Prostate gland (tissue), 2 donors: ENCODE measurements around the gene PAK5. TPM values are rescaled to one million over a fixed set of nuclear protein-coding genes. Genes with fewer than 3 reads are reported as not detected.

ENCODE experiments used
- DNase-seq: peaks from one replicate; pipeline ENCODE4 v3.0.0-alpha.2; 2019; ENCODE audit warnings: low spot score
- H3K27ac ChIP-seq, 2 donors: fragments of 200-600 bp; sonication (generic); 2 replicates each; pipeline ENCODE4 v1.5.1; 2017 to 2019
- H3K27me3 ChIP-seq: fragments of 200-600 bp; sonication (generic); replicated peaks from 2 replicates; pipeline ENCODE4 v1.5.1; 2019; ENCODE audit not compliant: insufficient read depth
- H3K36me3 ChIP-seq, 2 donors: fragments of 200-600 bp; sonication (generic); 1 replicate in 1 of 2; 2 replicates in 1 of 2; pipeline versions ENCODE4 v1.5.1 to v1.8.1; 2017 to 2019
- H3K4me1 ChIP-seq: fragments of 200-600 bp; sonication (generic); replicated peaks from 2 replicates; pipeline ENCODE4 v1.5.1; 2019
- H3K4me3 ChIP-seq, 2 donors: fragments of 200-600 bp; sonication (generic); 2 replicates each; pipeline ENCODE4 v1.5.1; 2017 to 2019
- H3K9me3 ChIP-seq: fragments of 200-600 bp; sonication (generic); 2 replicates; pipeline ENCODE4 v1.5.1; 2017
- CTCF ChIP-seq, 4 experiments: fragments of 200-600 bp in 2 of 4; fragments of 450-650 bp in 2 of 4; sonication (generic) in 2 of 4; IDR thresholded peaks; 1 replicate in 3 of 4; 2 replicates in 1 of 4; pipeline ENCODE4 v1.5.1; 2016 to 2019; ENCODE audit warnings: antibody characterized with exemption in 4 of 4, mild to moderate bottlenecking in 2 of 4, moderate library complexity in 2 of 4
- POLR2A ChIP-seq: fragments of 450-650 bp; IDR thresholded peaks from one replicate; pipeline ENCODE4 v1.6.1; 2016; ENCODE audit warnings: antibody characterized with exemption, mild to moderate bottlenecking
- POLR2AphosphoS5 ChIP-seq: sonication (generic); formaldehyde crosslinking; IDR thresholded peaks from one replicate; pipeline ENCODE4 v1.6.1; 2017; ENCODE audit warnings: antibody characterized with exemption
- WGBS: methylation state at CpG from one replicate; pipeline ENCODE4 v1.1.5; 2018; 5-methylcytosine and 5-hydroxymethylcytosine counted together
- intact Hi-C: fragments of 100-400 bp; cut with DNase I; formaldehyde crosslinking; loops from one replicate; pipeline ENCODE4 v1.14.2; 2022
- total RNA-seq, 2 donors: library from RNA; depleted of rRNA; stranded (reverse); fragments of >200 nt; gene quantifications; one replicate each; pipeline ENCODE4 v1.1.0, GENCODE V29; 2016

Gene PAK5
- total RNA-seq, 2 donors from 2014 or later, result 1.4 to 1.9 TPM

- WGBS, result 82% methylated on average over 1 of the region's 1 CpG
- no peak for DNase-seq
- H3K4me3 ChIP-seq, result no peak overlapping the region
- no peak overlapping the region for H3K27ac ChIP-seq
- TF ChIP-seq POLR2A, result no peak
- TF ChIP-seq POLR2AphosphoS5, result no peak
- TF ChIP-seq CTCF (IDR thresholded peaks at IDR 0.05), result no peak
- intact Hi-C loops, result no loop called here
- H3K9me3 ChIP-seq, result no peaks in the 10 kb centered on the region
- H3K4me1 ChIP-seq, result no peaks in the 10 kb centered on the region
- H3K36me3 ChIP-seq, result no peaks in the 10 kb centered on the region
- no peaks in the 10 kb centered on the region for H3K27me3 ChIP-seq
These were observed 250.2 kb downstream of the PAK5 start for GRCh38 chr20:9588706-9589105.

GRCh38 chr20:9583151-9583550 lies 255.7 kb downstream of the PAK5 start:
- Histone ChIP-seq H3K4me1 (no peaks in the 10 kb centered on the region), H3K36me3 (no peaks in the 10 kb centered on the region), H3K4me3 (no peak overlapping the region), H3K27me3 (no peaks in the 10 kb centered on the region), H3K27ac (no peak overlapping the region), H3K9me3 (no peaks in the 10 kb centered on the region)
- DNase-seq, result no peak
- no peak for TF ChIP-seq POLR2AphosphoS5
- TF ChIP-seq CTCF (IDR thresholded peaks at IDR 0.05), result no peak
- TF ChIP-seq POLR2A, result no peak
- intact Hi-C loops, result no loop called here

DNA sequence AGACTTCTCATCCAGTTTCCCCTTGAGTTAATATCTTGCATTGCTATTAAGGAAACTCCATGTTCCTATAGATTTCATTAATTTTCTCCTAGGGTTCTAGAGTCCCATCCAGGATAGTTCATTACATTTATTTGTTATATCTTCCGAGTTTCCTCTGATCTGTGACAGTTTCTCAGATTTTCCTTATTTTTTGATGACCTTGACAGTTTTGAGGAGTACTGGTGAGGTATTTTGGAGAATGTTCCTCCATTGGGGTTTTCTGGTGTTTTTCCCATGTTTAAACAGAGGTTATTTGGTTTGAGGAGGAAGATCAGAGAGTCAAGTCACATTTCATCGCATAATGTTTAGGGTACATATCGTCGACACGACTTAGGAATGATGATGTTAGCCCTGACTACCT lies 256.7 kb downstream of the PAK5 start:
- intact Hi-C loops, result no loop called here
- Histone ChIP-seq H3K4me1 (no peaks in the 10 kb centered on the region), H3K36me3 (no peaks in the 10 kb centered on the region), H3K27me3 (no peaks in the 10 kb centered on the region), H3K9me3 (no peaks in the 10 kb centered on the region), H3K27ac (no peak overlapping the region), H3K4me3 (no peak overlapping the region)
- TF ChIP-seq CTCF (IDR thresholded peaks at IDR 0.05) (no peak), POLR2AphosphoS5 (no peak), POLR2A (no peak)
- no peak for DNase-seq
- 95% methylated on average over 5 of the region's 5 CpGs for WGBS

GRCh38 chr20:9581509-9581908 lies 257.4 kb downstream of the PAK5 start:
- H3K27ac ChIP-seq, result no peak overlapping the region
- no peaks in the 10 kb centered on the region for H3K36me3 ChIP-seq
- H3K4me1 ChIP-seq, result no peaks in the 10 kb centered on the region
- no peaks in the 10 kb centered on the region for H3K9me3 ChIP-seq
- intact Hi-C loops, result no loop called here
- 46% methylated on average over 4 of the region's 4 CpGs for WGBS
- H3K4me3 ChIP-seq, result no peak overlapping the region
- H3K27me3 ChIP-seq, result no peaks in the 10 kb centered on the region
- DNase-seq, result no peak
- TF ChIP-seq POLR2A (no peak), CTCF (IDR thresholded peaks at IDR 0.05) (no peak), POLR2AphosphoS5 (no peak)

DNA sequence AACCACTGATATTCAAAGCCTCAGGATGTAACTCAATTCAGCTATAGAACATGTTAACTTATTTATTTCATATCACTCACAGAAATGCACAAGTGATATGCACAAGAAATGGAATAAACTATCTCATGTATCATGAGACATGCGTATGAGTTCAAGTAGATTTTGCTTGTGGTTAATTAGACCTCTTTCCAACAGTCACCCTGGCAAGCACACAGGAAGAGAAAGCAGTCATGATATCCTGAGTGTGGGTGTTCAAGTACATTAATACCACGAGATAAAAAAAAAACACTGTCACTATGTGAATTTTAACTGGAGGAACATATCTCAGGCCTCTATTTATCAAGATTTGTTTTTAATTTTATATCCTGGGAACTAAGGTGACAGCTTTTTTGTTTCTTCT lies 260.3 kb downstream of the PAK5 start:
- 75% methylated on average over 2 of the region's 2 CpGs for WGBS
- TF ChIP-seq POLR2AphosphoS5 (no peak), CTCF (IDR thresholded peaks at IDR 0.05) (no peak), POLR2A (no peak)
- Histone ChIP-seq H3K4me3 (no peak overlapping the region), H3K27ac (no peak overlapping the region), H3K36me3 (no peaks in the 10 kb centered on the region), H3K4me1 (no peaks in the 10 kb centered on the region), H3K9me3 (no peaks in the 10 kb centered on the region), H3K27me3 (no peaks in the 10 kb centered on the region)
- no peak for DNase-seq
- intact Hi-C loops, result no loop called here
